HG03097 (cell line): ENCODE results near the gene MARCHF2.

ENCODE experiments used
- ATAC-seq: cut with Tn5 transposase; IDR thresholded peaks from one replicate; pipeline ENCODE4 v1.9.1; 2021; ENCODE audit not compliant: unreplicated experiment, low FRiP score

The MARCHF2 gene

DNA sequence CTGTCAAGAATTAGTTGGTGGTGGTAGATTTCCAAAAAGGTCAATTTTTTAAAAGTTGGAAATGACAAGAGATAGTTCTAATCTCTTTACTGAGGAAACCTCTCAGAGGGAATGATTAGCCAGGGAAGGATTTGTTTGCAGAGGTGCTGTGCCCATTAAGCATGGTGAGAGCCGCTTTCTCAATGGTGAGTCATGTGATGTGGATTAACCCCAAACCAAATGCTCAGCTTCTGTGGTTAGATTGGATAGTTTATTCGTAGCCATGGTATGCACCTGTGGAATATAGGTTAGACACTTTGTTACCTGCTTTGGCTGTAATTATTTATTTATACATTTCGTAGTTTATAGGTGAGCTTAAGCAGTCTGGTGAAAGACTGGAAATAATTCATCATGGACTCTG lies 38.8 kb downstream of the MARCHF2 start:
- ATAC-seq = no peak

DNA sequence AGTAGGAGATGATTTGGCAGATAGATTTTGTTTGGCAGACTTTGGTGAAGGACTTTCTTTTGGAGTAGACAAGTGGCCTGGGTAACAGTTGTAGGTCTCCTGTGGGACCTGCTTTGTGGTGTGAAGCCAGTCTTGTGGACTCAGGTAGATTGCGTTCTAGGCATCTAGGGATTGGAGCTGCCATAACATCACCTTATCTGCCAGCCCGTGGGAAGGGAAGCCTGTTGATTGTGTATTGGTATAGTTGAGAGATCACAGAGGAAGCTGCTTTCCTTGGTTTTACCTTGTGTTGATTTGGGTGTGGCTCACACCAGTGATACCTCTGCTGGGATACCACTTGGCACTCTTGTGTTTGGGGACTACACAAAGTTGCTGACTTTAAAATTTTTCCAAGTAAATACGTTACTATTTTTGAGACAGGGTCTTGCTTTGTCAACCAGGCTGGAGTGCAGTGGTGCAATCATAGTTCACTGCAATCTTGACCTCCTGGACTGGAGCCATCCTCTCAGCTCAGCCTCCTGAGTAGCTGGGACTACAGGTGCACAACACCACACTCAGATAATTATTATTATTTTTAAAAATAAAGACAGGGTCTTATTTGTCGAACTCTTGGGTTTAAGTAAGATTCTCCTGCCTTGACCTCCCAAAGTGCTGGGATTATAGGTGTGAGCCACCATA lies 39.5 kb downstream of the MARCHF2 start:
- no peak for ATAC-seq

GRCh38 chr19:8453616-8454015 lies 40.5 kb downstream of the MARCHF2 start:
- no peak for ATAC-seq

DNA sequence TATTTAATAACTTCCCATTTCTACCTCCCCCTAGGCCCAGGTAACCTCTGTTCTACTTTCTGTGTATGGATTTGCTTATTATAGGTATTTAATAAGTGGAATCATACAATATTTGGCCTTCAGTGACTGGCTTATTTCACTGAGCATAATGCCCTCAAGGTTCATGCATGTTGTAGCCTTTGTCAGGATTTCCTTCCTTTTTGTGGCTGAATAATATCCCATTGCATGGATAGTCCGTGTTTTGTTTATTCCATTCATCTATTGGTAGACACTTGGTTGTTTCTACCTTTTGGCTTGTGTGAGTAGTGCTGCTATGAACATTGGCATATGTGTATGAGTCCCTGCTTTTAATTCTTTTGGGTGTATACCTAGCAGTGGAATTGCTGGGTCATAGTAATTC lies 41.1 kb downstream of the MARCHF2 start:
- ATAC-seq = no peak

- no peak for ATAC-seq
These were observed 41.9 kb downstream of the MARCHF2 start for GRCh38 chr19:8455018-8455417.

- no peak for ATAC-seq
These were observed 43.0 kb downstream of the MARCHF2 start for GRCh38 chr19:8456064-8456463.

- no peak for ATAC-seq
These were observed 44.1 kb downstream of the MARCHF2 start for GRCh38 chr19:8457209-8457608.

- ATAC-seq = no peak
These were observed 44.7 kb downstream of the MARCHF2 start for GRCh38 chr19:8457827-8458226.

DNA sequence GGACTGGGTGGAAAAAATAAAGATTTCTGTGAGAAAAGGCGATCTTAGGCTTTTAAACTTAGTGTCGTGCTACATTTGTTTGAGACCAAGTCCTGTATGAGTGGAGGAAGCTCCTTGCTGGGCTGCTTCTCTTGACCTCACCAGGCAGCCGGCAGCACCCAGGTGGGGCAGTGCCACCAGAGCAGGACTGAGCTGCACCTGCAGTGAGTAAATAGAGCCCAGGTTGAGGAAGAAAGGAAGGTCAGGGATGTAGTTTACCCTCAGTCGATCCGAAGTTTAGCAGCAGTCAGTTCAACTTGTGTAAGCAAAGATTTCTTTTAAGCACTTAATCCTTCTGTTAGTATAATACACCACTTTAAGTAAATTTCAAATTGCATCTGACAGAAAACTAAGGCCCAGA lies 45.3 kb downstream of the MARCHF2 start:
- ATAC-seq = no peak

DNA sequence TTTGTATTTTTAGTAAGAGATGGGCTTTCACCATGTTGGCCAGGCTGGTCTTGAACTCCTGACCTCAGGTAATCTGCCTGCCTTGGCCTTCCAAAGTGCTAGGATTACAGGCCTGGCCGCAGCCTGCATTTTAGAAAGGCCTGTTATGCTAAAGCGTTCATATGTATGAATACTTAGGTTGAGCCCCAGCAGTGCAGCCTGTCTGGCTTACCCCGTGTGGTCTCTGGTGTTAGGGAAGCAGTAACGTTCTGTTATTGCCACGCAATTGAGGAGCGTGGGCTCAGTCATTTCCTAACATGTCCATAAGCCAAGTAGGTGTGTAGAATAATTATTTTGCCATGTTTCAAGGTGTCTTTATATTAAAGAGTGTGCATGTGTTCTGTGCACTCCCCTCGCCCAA lies 46.0 kb downstream of the MARCHF2 start:
- no peak for ATAC-seq

DNA sequence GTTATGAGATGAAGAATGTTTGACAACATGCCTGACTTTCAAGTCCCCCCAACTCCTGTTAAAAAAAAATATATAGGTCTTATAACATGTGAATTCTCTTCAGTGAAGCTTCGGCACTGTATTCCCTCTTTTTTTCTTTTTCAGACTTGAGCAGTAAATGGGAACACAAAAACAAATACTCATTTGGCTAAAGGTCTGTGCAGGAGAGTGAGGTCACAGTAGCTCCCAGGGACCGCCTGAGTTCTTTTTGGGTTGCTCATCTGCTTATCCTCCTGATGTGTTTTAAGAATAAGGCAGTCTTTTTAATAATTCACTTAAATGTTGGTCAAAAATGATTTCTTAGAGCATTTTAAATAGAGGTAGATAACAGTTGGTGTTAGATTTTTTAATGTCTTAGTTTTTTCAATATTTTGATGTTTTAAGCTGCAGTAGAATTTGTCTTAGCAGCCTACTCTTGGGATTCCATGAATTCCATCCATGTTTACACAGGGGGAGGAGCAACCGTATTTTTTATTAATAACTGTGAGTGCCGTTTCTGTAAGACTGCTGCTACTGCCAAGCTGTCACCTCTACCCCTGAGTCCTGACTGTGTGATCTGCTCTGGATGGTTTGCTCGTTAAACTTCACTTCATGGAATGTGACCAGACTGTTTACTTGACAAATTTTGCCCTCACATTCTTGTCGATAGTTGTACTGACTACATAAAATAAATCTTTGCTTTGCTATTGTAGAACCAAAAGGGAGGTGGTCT lies 46.6 kb downstream of the MARCHF2 start:
- no peak for ATAC-seq

DNA sequence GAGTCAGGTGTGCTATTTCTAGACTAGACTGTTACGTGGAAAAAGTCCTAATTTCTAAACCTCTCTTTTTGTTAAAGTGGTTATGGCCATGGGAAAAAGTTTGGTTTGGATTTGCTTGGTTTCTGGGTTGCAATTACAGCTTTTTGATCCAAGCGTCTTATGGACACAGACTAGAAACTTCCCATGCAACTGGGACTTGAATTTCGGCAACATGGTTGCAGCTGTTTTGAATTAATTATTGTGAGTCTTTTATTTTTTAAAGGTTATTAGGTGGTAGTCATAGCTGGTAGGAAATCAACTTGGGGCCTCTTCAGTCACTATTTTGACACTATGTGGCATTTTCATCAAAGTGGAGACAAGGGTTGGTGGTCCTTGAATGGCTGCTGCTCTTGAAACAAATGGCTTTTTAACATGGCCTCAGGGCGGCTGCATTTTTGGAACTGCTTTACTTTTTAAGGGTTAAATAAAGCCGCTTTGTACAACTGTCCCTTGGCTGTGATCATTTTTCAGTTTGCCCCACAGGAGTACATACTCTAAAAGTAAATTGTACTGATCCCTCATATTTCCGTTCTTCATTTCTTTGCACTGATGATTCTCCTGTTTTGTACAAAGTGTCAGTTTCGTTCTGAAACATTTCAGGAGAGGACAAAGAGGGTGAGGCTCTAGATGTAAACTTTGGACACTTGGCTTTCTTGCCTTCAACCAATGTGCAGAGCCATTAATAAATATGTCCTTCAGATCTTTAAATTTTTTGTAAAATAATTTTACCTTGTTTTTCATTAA lies 47.6 kb downstream of the MARCHF2 start:
- no peak for ATAC-seq

- no peak for ATAC-seq
These were observed 48.3 kb downstream of the MARCHF2 start for GRCh38 chr19:8461376-8461775.

GRCh38 chr19:8461891-8462290 lies 48.8 kb downstream of the MARCHF2 start:
- ATAC-seq = no peak

DNA sequence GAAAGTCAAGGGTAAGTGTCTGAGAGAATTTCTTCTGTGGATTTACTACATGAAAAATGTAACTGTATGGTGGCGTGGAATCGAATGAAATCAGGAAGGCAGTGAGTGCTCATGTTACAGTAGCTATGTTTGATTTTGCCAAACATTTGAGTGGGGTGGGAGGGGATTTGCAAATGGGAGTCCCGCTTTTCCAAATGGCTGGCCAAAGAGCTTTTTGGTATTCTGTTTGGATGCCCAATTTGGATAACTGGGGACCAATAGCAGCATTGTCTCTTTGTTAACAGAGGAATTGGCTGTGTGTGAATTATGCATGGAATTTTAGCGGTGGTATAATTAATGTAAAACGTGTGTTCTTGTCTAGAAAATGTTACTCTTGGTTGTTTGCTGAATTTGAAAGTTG lies 49.5 kb downstream of the MARCHF2 start:
- ATAC-seq = no peak

DNA sequence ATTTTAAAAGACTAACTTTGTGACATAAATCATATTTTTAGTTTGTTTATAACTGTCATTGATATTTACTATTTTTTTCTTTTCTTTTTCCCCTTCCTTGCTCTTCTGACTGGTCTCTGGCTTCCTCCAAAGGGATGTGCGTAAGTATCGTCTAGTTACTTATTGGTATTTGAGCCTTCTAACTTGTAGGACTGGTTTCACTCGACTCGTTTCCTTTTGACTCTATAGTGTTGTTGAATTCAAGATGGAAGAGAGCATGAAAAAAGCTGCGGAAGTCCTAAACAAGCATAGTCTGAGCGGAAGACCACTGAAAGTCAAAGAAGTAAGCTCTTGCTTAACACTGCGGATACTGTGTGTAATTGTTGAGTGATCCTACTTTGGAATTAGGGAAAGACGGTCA lies 50.3 kb downstream of the MARCHF2 start:
- no peak for ATAC-seq

DNA sequence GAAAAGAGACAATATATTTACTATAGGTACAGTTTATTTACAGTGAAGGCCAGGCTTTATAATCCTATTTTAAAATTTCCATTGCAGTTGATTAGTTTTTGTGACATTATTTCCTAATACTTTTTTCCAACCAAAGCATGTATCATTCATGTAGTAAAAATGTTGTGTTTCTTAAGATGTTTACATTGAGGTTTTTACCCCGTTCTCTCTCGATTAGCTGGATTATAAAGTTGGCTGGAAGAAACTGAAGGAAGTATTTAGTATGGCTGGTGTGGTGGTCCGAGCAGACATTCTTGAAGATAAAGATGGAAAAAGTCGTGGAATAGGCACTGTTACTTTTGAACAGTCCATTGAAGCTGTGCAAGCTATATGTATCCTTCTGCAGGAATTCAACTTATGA lies 52.9 kb downstream of the MARCHF2 start:
- ATAC-seq = no peak

DNA sequence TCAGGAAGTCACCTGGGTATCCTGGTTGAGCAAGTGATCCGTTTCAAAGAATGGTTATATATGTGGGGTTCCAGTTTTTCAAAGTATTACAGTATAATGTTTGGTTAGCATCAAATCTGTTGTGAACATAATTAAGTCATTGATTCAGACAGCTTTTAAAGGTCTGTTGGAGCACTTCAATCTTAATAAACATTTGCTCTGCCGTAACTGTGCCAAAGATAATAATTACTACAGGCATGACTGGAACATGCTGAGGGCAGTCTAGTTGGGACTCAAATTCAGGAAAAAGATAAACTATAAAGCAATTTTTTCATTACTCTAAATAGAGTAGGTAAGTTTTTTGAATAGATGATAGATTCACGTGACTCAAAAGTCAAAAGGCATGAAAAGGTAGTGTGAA lies 55.0 kb downstream of the MARCHF2 start:
- no peak for ATAC-seq

GRCh38 chr19:8468761-8469373 lies 55.8 kb downstream of the MARCHF2 start:
- no peak for ATAC-seq

DNA sequence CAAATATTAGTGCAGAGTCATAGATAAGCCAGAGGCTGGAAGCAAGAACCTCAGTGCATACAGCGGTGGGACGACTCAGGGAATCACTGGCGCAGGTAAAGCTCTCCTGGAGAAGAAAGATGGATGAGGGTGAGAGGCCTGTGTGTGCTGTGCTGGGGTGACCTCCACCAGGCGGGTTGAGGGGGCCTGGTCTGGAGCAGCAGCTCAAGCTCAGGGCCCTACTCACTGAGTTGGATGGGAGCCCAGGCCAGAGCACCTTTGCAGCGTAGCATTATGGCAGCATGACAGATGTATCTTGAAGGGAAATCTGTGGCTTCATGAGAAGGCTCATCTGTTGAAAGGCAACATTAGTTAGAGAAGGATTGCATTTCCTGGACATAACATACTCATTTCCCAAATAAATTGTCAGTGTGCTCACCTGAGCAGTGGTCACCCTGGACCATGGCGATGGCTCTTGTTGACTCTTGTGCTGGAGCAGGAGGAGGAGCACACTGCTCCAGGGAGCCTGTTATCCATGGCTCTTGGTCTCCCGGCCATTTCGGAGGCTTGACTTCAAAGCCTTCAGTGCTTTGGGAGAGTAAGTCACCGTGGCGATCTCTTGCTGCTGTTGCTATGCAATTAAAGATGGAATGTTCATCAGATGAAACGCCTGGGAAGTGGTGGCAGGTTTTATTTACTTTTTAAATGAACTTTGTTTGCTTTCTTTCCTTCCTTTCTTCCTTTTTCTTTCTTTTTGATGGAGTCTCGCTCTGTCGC lies 56.7 kb downstream of the MARCHF2 start:
- no peak for ATAC-seq
